Esophagus squamous epithelium (tissue), 4 donors: ENCODE data around the gene KLK11.

Source experiments
- POLR2A ChIP-seq, 4 donors: fragments of 450-650 bp; IDR thresholded peaks; one replicate each; pipeline ENCODE4 v1.6.1; 2017; ENCODE audit warnings: antibody characterized with exemption in 4 of 4, mild to moderate bottlenecking in 4 of 4, moderate library complexity in 3 of 4
- TF ChIP-seq, protein P1 (sequence below), 6 experiments: fragments of 450-650 bp in 4 of 6; fragments of 200-600 bp in 2 of 6; sonication (generic) in 2 of 6; IDR thresholded peaks; one replicate each; pipeline ENCODE4 v1.5.1; 2016 to 2019; ENCODE audit warnings: antibody characterized with exemption in 6 of 6, mild to moderate bottlenecking in 4 of 6, moderate library complexity in 4 of 6

DNA sequence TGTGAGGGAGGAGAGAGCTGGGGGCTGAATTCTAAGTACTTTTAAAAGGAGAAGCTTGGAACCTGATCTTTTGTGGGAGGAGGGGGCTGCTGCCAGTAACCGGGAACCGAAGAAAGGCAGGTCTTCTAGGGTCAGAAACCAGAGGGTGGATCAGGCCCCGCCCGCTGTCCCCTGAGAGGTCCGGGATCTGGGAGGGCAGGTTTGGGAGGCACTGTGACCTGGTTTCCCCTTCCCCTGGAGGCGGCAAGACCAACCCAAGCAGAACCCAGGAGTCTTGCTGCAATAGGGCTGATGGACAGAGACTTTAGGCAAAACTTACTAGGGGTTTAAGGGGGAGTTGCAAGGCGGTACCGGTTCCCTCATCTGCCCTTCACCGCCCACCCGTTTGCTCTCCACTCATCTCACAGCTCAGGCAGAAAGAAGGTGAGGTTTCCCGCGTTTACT lies 24.3 kb downstream of the KLK11 start:
- TF ChIP-seq, protein P1, sequence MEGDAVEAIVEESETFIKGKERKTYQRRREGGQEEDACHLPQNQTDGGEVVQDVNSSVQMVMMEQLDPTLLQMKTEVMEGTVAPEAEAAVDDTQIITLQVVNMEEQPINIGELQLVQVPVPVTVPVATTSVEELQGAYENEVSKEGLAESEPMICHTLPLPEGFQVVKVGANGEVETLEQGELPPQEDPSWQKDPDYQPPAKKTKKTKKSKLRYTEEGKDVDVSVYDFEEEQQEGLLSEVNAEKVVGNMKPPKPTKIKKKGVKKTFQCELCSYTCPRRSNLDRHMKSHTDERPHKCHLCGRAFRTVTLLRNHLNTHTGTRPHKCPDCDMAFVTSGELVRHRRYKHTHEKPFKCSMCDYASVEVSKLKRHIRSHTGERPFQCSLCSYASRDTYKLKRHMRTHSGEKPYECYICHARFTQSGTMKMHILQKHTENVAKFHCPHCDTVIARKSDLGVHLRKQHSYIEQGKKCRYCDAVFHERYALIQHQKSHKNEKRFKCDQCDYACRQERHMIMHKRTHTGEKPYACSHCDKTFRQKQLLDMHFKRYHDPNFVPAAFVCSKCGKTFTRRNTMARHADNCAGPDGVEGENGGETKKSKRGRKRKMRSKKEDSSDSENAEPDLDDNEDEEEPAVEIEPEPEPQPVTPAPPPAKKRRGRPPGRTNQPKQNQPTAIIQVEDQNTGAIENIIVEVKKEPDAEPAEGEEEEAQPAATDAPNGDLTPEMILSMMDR (IDR thresholded peaks at IDR 0.05) = no peak
- no peak for TF ChIP-seq POLR2A (IDR thresholded peaks at IDR 0.05)
